Activated T-helper 1 cell treated with anti-CD3 and anti-CD28 coated beads, Interleukin-12 subunit alpha, Interleukin-12 subunit beta, Interleukin-2, Interleukin-4 antibody, amounts not matched to agents 30 ng/mL and 10 ng/mL and 1 ng/mL, durations not matched to agents 14 hours and 24 hours and 36 hours (primary cell): Measurements from ENCODE around the gene SPINK9. TPM values are rescaled to one million over a fixed set of nuclear protein-coding genes. Genes with fewer than 3 reads are reported as not detected.

Experiments
- total RNA-seq: library from RNA; stranded (reverse); gene quantifications from 2 replicates; pipeline ENCODE4 v1.2.3, GENCODE V29; 2022

The SPINK9 gene
- total RNA-seq, 1 donor from 2014 or later = not detected

Other genes starting within 250 kb of the SPINK9 start
- gene SPINK14, start 167.0 kb upstream of the SPINK9 start, total RNA-seq = not detected in 2 replicates
- not detected in 2 replicates for gene SPINK6, start 132.5 kb upstream of the SPINK9 start, total RNA-seq
- not detected in 2 replicates for gene MARCOL, start 97.0 kb upstream of the SPINK9 start, total RNA-seq
- gene SPINK13, start 66.8 kb upstream of the SPINK9 start, total RNA-seq = not detected in 2 replicates
- not detected in 2 replicates for gene SPINK7, start 23.1 kb upstream of the SPINK9 start, total RNA-seq
- gene FBXO38, start 48.4 kb downstream of the SPINK9 start, total RNA-seq = 64.3 and 80.3 TPM in 2 replicates